Neural cell (in vitro differentiated cells): ENCODE results near the gene SDK1.

Source experiments
- CTCF ChIP-seq: fragments of 450-650 bp; IDR thresholded peaks from 2 replicates; pipeline ENCODE4 v1.5.1; 2014; ENCODE audit warnings: antibody characterized with exemption, mild to moderate bottlenecking, moderate library complexity; ENCODE audit not compliant: poor library complexity, severe bottlenecking
- EZH2 ChIP-seq: fragments of 200-600, 300-800 bp; shearing (Covaris generic), sonication (generic); IDR thresholded peaks from 2 replicates; pipeline ENCODE4 v1.6.1; 2014; ENCODE audit warnings: antibody characterized with exemption, low read length, borderline replicate concordance, mild to moderate bottlenecking; ENCODE audit not compliant: insufficient read depth, poor library complexity, severe bottlenecking
- MXI1 ChIP-seq: fragments of 450-650 bp; conservative IDR thresholded peaks from 2 replicates; pipeline ENCODE4 v1.6.1; 2014; ENCODE audit warnings: antibody characterized with exemption, mild to moderate bottlenecking; ENCODE audit not compliant: poor library complexity, severe bottlenecking

DNA sequence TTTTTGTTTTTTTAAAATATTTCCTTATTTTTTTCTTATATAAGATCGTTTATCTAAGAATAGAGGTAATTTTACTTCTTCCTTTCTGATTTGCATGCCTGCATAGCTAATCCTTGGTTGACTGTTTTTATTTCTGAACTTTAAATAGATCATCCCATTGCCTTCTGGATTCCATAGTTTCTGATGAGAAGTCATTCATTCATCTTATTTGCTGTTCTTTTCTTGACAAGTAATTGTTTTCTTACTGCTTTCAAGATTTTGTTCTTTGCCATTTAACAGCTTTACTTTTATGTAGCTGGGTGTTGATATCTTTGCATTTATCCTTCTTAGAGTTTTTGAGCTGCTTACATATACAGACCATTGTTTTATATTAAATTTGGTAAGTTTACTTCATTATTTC, 437.9 kb downstream of the SDK1 start:
- no peak for TF ChIP-seq CTCF
- no peak for TF ChIP-seq MXI1
- TF ChIP-seq EZH2: no peak
